ENCODE data around the gene GRK2. TPM values are rescaled to one million over a fixed set of nuclear protein-coding genes. Genes with fewer than 3 reads are reported as not detected.
A peak's percentile ranks its signal among the peaks of the same experiment; 100 is the strongest.

Gene GRK2
- total RNA-seq, 4 donors from 2014 or later = 104 to 294 (median 160) TPM

DNA sequence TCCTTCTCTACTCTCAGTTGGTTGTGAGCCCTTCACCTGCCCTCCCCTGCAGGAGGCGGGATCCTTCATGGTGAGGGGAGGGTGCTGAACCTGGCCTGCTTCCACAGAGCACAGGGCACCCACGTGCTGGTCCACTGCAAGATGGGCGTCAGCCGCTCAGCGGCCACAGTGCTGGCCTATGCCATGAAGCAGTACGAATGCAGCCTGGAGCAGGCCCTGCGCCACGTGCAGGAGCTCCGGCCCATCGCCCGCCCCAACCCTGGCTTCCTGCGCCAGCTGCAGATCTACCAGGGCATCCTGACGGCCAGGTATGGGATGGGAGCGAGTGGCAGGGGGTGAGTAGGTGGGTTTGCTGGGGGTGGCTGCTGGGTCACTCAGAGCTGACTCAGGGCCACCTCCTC is 43.4 kb downstream of the GRK2 start:
- WGBS, 2 donors (ENCODE audit: low coverage in 1 of 2) = 93% methylated on average over 14 of the region's 14 CpGs; no CpG with 5 or more reads in 1 of the 2 donors
- peak; percentile 7 for DNase-seq
- H3K27ac ChIP-seq = no peak overlapping the region
- H3K4me1 ChIP-seq = peaks cover 10 to 23% (median 17%) of the 10 kb centered on the region in 4 donors
- peaks cover 0 to 9% (median 4%) of the 10 kb centered on the region in 4 donors for H3K36me3 ChIP-seq
- H3K4me3 ChIP-seq = no peak overlapping the region
- intact Hi-C loops (cut with DNase I; ENCODE audit: low total_unique reads) (no loop called here), in situ Hi-C loops (cut with MboI; ENCODE audit: low pct_ligation_motif_present in 1 of 4, low pct_unique_long_range_greater_than_20kb in 1 of 4, low sequenced_read_pairs in 3 of 4) (loop anchor here in 1 of 4 donors (5.0 kb wide), 1 partner anchor 47 kb away; no protein-coding TSS in a partner anchor)
- no peak for TF ChIP-seq POLR2A (IDR thresholded peaks at IDR 0.05)
- no peaks in the 10 kb centered on the region for H3K9me3 ChIP-seq
- H3K27me3 ChIP-seq = no peaks in the 10 kb centered on the region

DNA sequence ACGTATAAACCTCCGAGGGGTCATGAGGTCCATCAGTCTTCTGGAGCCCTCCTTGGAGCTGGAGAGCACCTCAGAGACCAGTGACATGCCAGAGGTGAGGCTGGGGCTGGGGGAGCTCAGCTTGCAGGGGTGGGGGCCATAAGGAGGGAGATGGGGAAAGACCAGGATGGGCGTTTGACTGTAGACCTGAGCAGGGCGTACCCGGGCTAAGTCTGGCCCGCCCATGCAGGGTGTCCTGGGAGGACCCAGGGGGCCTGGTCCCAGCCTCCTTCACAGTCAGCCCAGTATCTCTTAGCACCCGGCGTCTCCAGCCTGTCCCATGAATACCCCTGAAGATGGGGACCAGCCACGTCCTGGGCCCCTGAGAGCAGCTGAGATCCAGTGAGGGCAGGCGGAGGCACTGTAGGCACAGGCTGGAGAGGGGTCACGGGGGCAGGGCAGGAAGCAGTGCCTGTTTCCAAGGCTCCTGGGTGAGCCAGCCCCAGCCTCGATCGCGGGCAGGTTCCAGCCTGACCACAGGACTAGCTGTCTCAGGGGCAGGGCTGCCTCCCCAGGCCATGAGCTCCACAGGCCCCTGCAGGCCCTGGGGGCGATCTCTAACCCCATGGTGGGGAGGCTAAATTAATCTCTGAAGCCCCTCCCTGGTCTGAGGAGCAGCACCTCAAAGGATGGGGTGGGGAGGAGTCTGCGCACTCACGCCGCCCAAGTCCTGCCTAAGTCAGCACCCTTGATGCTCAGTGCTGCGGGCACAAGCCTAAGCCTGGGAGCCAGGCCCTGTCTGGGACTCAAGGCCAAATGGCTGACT is 44.2 kb downstream of the GRK2 start:
- H3K27me3 ChIP-seq = no peaks in the 10 kb centered on the region
- intact Hi-C loops (cut with DNase I; ENCODE audit: low total_unique reads) = no loop called here
- WGBS, 2 donors (ENCODE audit: low coverage in 1 of 2) = 94 to 100% methylated on average over 3 to 18 of the region's 19 CpGs
- H3K36me3 ChIP-seq = peaks cover 0 to 9% (median 4%) of the 10 kb centered on the region in 4 donors
- no peak overlapping the region for H3K4me3 ChIP-seq
- H3K4me1 ChIP-seq = peaks cover 7 to 17% (median 15%) of the 10 kb centered on the region in 4 donors
- no peak overlapping the region for H3K27ac ChIP-seq
- H3K9me3 ChIP-seq = no peaks in the 10 kb centered on the region
- in situ Hi-C loops (cut with MboI; ENCODE audit: low pct_ligation_motif_present in 1 of 4, low pct_unique_long_range_greater_than_20kb in 1 of 4, low sequenced_read_pairs in 3 of 4) = loop anchor here in 1 of 4 donors (5.0 kb wide), 1 partner anchor 48 kb away; no protein-coding TSS in a partner anchor
- no peak for DNase-seq
- TF ChIP-seq EP300 (IDR thresholded peaks at IDR 0.05; ENCODE audit: low read depth) = no peak
- no peak for TF ChIP-seq POLR2AphosphoS5 (IDR thresholded peaks at IDR 0.05)
- no peak for TF ChIP-seq POLR2A (IDR thresholded peaks at IDR 0.05)
- TF ChIP-seq, protein P1, sequence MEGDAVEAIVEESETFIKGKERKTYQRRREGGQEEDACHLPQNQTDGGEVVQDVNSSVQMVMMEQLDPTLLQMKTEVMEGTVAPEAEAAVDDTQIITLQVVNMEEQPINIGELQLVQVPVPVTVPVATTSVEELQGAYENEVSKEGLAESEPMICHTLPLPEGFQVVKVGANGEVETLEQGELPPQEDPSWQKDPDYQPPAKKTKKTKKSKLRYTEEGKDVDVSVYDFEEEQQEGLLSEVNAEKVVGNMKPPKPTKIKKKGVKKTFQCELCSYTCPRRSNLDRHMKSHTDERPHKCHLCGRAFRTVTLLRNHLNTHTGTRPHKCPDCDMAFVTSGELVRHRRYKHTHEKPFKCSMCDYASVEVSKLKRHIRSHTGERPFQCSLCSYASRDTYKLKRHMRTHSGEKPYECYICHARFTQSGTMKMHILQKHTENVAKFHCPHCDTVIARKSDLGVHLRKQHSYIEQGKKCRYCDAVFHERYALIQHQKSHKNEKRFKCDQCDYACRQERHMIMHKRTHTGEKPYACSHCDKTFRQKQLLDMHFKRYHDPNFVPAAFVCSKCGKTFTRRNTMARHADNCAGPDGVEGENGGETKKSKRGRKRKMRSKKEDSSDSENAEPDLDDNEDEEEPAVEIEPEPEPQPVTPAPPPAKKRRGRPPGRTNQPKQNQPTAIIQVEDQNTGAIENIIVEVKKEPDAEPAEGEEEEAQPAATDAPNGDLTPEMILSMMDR (IDR thresholded peaks at IDR 0.05) = no peak

DNA sequence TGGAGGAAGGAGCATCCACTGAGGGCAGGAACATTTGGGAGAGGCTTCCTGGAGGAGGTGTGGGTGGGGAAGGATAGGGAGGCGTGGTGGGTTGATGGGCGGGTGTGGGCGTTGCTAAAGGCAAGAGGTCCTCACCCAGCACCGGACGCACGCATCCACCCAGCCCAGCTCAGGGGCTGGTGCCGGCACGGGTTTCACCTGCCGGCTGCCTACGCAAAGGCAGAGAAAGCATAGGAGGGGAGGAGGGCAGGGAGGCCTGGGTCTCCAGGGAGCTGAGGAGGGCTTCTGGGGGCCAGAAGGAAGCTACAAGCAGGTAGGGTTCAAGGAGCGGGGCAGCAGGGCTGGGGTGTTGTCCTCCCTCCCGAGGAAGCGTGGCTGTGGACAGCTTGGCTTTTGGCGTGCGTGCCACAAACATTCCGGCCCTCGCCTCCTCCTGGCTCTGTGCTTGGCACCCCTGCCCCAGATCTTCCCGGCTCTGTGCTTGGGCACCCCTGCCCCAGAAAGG is 44.8 kb downstream of the GRK2 start:
- no peak overlapping the region for H3K4me3 ChIP-seq
- in situ Hi-C loops (cut with MboI; ENCODE audit: low pct_ligation_motif_present in 1 of 4, low pct_unique_long_range_greater_than_20kb in 1 of 4, low sequenced_read_pairs in 3 of 4) (loop anchor here in 1 of 4 donors (5.0 kb wide), 1 partner anchor 49 kb away; no protein-coding TSS in a partner anchor), intact Hi-C loops (cut with DNase I; ENCODE audit: low total_unique reads) (no loop called here)
- H3K27ac ChIP-seq = peak overlapping the region in 1 of 4 donors; percentile 77
- peaks cover 0 to 9% (median 4%) of the 10 kb centered on the region in 4 donors for H3K36me3 ChIP-seq
- no peak for DNase-seq
- TF ChIP-seq POLR2A (IDR thresholded peaks at IDR 0.05) = no peak
- TF ChIP-seq POLR2AphosphoS5 (IDR thresholded peaks at IDR 0.05) = no peak
- TF ChIP-seq EP300 (IDR thresholded peaks at IDR 0.05; ENCODE audit: low read depth) = no peak
- TF ChIP-seq, protein P1 (IDR thresholded peaks at IDR 0.05) = no peak
- H3K9me3 ChIP-seq = no peaks in the 10 kb centered on the region
- H3K27me3 ChIP-seq = no peaks in the 10 kb centered on the region
- WGBS, 2 donors (ENCODE audit: low coverage in 1 of 2) = 86% methylated on average over 18 of the region's 18 CpGs; no CpG with 5 or more reads in 1 of the 2 donors
- H3K4me1 ChIP-seq = peaks cover 7 to 15% (median 15%) of the 10 kb centered on the region in 4 donors

DNA sequence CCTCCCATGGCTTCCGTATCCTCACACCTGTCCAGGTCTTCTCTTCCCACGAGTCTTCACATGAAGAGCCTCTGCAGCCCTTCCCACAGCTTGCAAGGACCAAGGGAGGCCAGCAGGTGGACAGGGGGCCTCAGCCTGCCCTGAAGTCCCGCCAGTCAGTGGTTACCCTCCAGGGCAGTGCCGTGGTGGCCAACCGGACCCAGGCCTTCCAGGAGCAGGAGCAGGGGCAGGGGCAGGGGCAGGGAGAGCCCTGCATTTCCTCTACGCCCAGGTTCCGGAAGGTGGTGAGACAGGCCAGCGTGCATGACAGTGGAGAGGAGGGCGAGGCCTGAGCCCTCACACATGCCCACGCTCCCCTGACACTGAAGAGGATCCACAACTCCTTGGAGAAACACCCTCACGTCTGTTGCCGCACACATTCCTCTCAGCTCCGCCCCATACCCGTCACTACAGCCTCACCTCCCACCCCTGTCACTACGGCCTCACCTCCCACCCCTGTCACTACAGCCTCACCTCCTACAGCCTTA is 45.3 kb downstream of the GRK2 start:
- DNase-seq = no peak
- peaks cover 0 to 9% (median 4%) of the 10 kb centered on the region in 4 donors for H3K36me3 ChIP-seq
- H3K4me3 ChIP-seq = no peak overlapping the region
- H3K9me3 ChIP-seq = no peaks in the 10 kb centered on the region
- H3K27ac ChIP-seq = peak overlapping the region in 3 of 4 donors; percentile 77 to 80 (median 77)
- 85 to 90% methylated on average over 2 to 12 of the region's 15 CpGs for WGBS, 2 donors (ENCODE audit: low coverage in 1 of 2)
- in situ Hi-C loops (cut with MboI; ENCODE audit: low pct_ligation_motif_present in 1 of 4, low pct_unique_long_range_greater_than_20kb in 1 of 4, low sequenced_read_pairs in 3 of 4) (loop anchor here in 1 of 4 donors (5.0 kb wide), 1 partner anchor 49 kb away; no protein-coding TSS in a partner anchor), intact Hi-C loops (cut with DNase I; ENCODE audit: low total_unique reads) (no loop called here)
- H3K4me1 ChIP-seq = peaks cover 11 to 18% (median 16%) of the 10 kb centered on the region in 4 donors
- H3K27me3 ChIP-seq = no peaks in the 10 kb centered on the region
- TF ChIP-seq, protein P1 (IDR thresholded peaks at IDR 0.05) = no peak
- TF ChIP-seq POLR2A (IDR thresholded peaks at IDR 0.05) = no peak
- TF ChIP-seq POLR2AphosphoS5 (IDR thresholded peaks at IDR 0.05) = no peak
- no peak for TF ChIP-seq EP300 (IDR thresholded peaks at IDR 0.05; ENCODE audit: low read depth)
